ENCODE data around the gene ABRACL. TPM values are rescaled to one million over a fixed set of nuclear protein-coding genes. Genes with fewer than 3 reads are reported as not detected.

The ABRACL gene
- total RNA-seq, 1 donor from 2014 or later = 4.3 TPM

GRCh38 chr6:138996524-138996923 is 32.0 kb upstream of the ABRACL start:
- Histone ChIP-seq H3K27ac (replicated peaks) (no peak overlapping the region), H3K27me3 (ENCODE audit: low read depth) (no peaks in the 10 kb centered on the region), H3K4me3 (no peak overlapping the region), H3K4me1 (no peaks in the 10 kb centered on the region), H3K36me3 (no peaks in the 10 kb centered on the region), H3K9me3 (replicated peaks) (no peaks in the 10 kb centered on the region)
- no peak for TF ChIP-seq CTCF (IDR thresholded peaks at IDR 0.05; ENCODE audit: borderline replicate concordance)
- no peak for DNase-seq
- intact Hi-C loops (cut with micrococcal nuclease) = no loop called here

GRCh38 chr6:138997136-138997535 is 31.4 kb upstream of the ABRACL start:
- Histone ChIP-seq H3K9me3 (replicated peaks) (no peaks in the 10 kb centered on the region), H3K4me1 (no peaks in the 10 kb centered on the region), H3K36me3 (no peaks in the 10 kb centered on the region), H3K4me3 (no peak overlapping the region), H3K27me3 (ENCODE audit: low read depth) (no peaks in the 10 kb centered on the region), H3K27ac (replicated peaks) (no peak overlapping the region)
- TF ChIP-seq CTCF (IDR thresholded peaks at IDR 0.05; ENCODE audit: borderline replicate concordance) = no peak
- intact Hi-C loops (cut with micrococcal nuclease) = no loop called here
- DNase-seq = no peak

- Histone ChIP-seq H3K9me3 (replicated peaks) (no peaks in the 10 kb centered on the region), H3K4me3 (no peak overlapping the region), H3K36me3 (no peaks in the 10 kb centered on the region), H3K27ac (replicated peaks) (no peak overlapping the region), H3K4me1 (no peaks in the 10 kb centered on the region), H3K27me3 (ENCODE audit: low read depth) (no peaks in the 10 kb centered on the region)
- no peak for DNase-seq
- intact Hi-C loops (cut with micrococcal nuclease) = no loop called here
- no peak for TF ChIP-seq CTCF (IDR thresholded peaks at IDR 0.05; ENCODE audit: borderline replicate concordance)
These were observed 28.4 kb upstream of the ABRACL start for GRCh38 chr6:138999949-139000725.

GRCh38 chr6:139003751-139004150 is 24.8 kb upstream of the ABRACL start:
- no peak for TF ChIP-seq CTCF (IDR thresholded peaks at IDR 0.05; ENCODE audit: borderline replicate concordance)
- Histone ChIP-seq H3K4me3 (no peak overlapping the region), H3K27me3 (ENCODE audit: low read depth) (no peaks in the 10 kb centered on the region), H3K36me3 (no peaks in the 10 kb centered on the region), H3K27ac (replicated peaks) (no peak overlapping the region), H3K9me3 (replicated peaks) (no peaks in the 10 kb centered on the region), H3K4me1 (no peaks in the 10 kb centered on the region)
- DNase-seq = no peak
- intact Hi-C loops (cut with micrococcal nuclease) = no loop called here

DNA sequence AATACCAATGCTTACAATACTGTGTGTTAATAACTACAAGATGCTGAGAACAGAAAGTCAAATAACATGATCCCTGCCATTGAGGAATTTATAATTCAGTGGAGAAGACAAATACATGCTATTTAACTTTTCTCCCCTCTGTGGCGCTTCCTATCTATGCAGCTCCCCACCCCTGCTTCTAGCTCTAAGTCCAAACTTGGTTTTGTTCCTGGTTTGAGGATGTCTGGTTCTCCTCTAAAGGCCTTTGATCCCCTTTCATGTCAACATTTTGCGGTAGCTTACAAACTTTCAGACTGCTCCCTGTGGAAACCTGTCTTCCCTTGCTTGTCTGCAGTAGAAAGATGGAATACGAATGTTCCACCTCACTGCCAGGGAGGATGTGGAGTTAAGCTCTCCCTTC is 22.1 kb upstream of the ABRACL start:
- Histone ChIP-seq H3K27me3 (ENCODE audit: low read depth) (no peaks in the 10 kb centered on the region), H3K9me3 (replicated peaks) (no peaks in the 10 kb centered on the region), H3K4me3 (no peak overlapping the region), H3K27ac (replicated peaks) (no peak overlapping the region), H3K4me1 (no peaks in the 10 kb centered on the region), H3K36me3 (no peaks in the 10 kb centered on the region)
- no peak for TF ChIP-seq CTCF (IDR thresholded peaks at IDR 0.05; ENCODE audit: borderline replicate concordance)
- intact Hi-C loops (cut with micrococcal nuclease) = no loop called here
- no peak for DNase-seq
